Calu3 (cell line): ENCODE data around the gene CTDNEP1. TPM values are rescaled to one million over a fixed set of nuclear protein-coding genes. Genes with fewer than 3 reads are reported as not detected.
A peak's percentile ranks its signal among the peaks of the same experiment; 100 is the strongest.

Experiments used
- BruUV-seq: library from RNA; stranded (reverse); fragments of 400-500 nt; replicated peaks from 2 replicates; lab custom pipeline; 2021; lab: Mats Ljungman, UMichigan
- CTCF ChIA-PET: fragments of 300-600 bp; sonication (Branson Sonifier 250); formaldehyde crosslinking; loops from one replicate; lab custom pipeline; 2022; ENCODE audit warnings: antibody characterized with exemption; lab: Charles Lee
- DNase-seq: peaks from one replicate; pipeline ENCODE4 v3.0.0; 2022
- H3K27ac Mint-ChIP-seq: one replicate; pipeline ENCODE4 v1.8.0; 2022; ENCODE audit warnings: mixed read lengths; ENCODE audit not compliant: unreplicated experiment
- H3K27me3 Mint-ChIP-seq: one replicate; pipeline ENCODE4 v1.8.0; 2022; ENCODE audit warnings: mixed read lengths; ENCODE audit not compliant: unreplicated experiment
- H3K36me3 Mint-ChIP-seq: one replicate; pipeline ENCODE4 v1.8.0; 2022; ENCODE audit warnings: mild to moderate bottlenecking, moderate library complexity, mixed read lengths; ENCODE audit not compliant: insufficient read depth, unreplicated experiment
- H3K4me1 Mint-ChIP-seq: one replicate; pipeline ENCODE4 v1.8.0; 2022; ENCODE audit warnings: mild to moderate bottlenecking, low read depth, mixed read lengths; ENCODE audit not compliant: unreplicated experiment
- H3K4me3 Mint-ChIP-seq: one replicate; pipeline ENCODE4 v1.8.0; 2022; ENCODE audit warnings: mild to moderate bottlenecking, low read depth, moderate library complexity, mixed read lengths; ENCODE audit not compliant: unreplicated experiment
- H3K9me3 Mint-ChIP-seq: one replicate; pipeline ENCODE4 v1.8.0; 2022; ENCODE audit warnings: low read depth, mixed read lengths; ENCODE audit not compliant: unreplicated experiment
- intact Hi-C: fragments of 100-400 bp; cut with micrococcal nuclease; formaldehyde crosslinking; loops from one replicate; pipeline ENCODE4 v1.10.0; 2022; ENCODE audit not compliant: unreplicated experiment
- total RNA-seq: library from RNA; stranded (reverse); gene quantifications from 2 replicates; pipeline ENCODE4 v1.2.3, GENCODE V29; 2022
- TF ChIP-seq, protein P1 (sequence below): fragments of 200-600 bp; IDR thresholded peaks from one replicate; pipeline ENCODE4 v1.8.0; 2022; ENCODE audit warnings: antibody characterized with exemption; ENCODE audit not compliant: unreplicated experiment

Gene CTDNEP1
- total RNA-seq, 1 experiment from 2014 or later: 85.2 TPM

- BruUV-seq: no TSS peak
- Mint-ChIP-seq H3K27ac (peak overlapping the region; percentile 94), H3K27me3 (peaks cover 13% of the 10 kb centered on the region), H3K4me1 (no peaks in the 10 kb centered on the region), H3K9me3 (no peaks in the 10 kb centered on the region), H3K36me3 (peaks cover 48% of the 10 kb centered on the region), H3K4me3 (peak overlapping the region; percentile 96)
- TF ChIP-seq, protein P1, sequence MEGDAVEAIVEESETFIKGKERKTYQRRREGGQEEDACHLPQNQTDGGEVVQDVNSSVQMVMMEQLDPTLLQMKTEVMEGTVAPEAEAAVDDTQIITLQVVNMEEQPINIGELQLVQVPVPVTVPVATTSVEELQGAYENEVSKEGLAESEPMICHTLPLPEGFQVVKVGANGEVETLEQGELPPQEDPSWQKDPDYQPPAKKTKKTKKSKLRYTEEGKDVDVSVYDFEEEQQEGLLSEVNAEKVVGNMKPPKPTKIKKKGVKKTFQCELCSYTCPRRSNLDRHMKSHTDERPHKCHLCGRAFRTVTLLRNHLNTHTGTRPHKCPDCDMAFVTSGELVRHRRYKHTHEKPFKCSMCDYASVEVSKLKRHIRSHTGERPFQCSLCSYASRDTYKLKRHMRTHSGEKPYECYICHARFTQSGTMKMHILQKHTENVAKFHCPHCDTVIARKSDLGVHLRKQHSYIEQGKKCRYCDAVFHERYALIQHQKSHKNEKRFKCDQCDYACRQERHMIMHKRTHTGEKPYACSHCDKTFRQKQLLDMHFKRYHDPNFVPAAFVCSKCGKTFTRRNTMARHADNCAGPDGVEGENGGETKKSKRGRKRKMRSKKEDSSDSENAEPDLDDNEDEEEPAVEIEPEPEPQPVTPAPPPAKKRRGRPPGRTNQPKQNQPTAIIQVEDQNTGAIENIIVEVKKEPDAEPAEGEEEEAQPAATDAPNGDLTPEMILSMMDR: no peak
- CTCF ChIA-PET: interaction anchor here (0.7 to 2.1 kb wide), 6 partner anchors 13 to 299 kb away, joined by 3 to 11 read pairs (median 4); partner anchors contain the start of gene DVL2
- intact Hi-C loops: no loop called here
- peak; percentile 60 for DNase-seq
Observed at GRCh38 chr17:7220593-7221277, 30.8 kb downstream of the CTDNEP1 start.

DNA sequence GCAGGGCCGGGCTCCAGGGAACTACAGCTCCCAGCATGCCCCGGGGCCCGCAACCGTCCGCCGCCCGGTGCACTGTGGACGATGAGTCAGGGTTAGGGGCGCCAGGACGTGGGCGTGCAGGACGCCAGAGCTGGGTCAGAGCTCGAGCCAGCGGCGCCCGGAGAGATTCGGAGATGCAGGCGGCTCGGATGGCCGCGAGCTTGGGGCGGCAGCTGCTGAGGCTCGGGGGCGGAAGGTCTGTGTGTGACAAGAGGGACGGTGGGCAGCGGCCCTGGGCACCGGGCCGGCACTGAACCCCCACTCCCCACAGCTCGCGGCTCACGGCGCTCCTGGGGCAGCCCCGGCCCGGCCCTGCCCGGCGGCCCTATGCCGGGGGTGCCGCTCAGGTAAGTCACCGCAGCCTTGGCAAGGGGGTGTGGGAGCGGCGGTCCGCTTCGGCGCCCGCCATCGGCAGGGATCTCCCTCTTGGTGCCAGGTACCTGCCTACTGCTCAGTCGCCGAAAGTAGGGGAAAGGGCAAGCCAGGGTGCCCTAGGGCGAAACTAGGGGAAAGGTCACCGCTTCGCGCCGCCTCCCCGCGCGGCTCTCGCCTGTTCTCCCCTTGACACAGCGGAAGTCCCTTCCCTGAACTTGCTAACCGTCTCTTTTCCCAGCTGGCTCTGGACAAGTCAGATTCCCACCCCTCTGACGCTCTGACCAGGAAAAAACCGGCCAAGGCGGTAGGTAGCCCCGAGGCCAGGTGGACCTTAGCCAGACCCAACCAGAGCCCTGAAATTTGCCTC, 31.5 kb downstream of the CTDNEP1 start, which contains the start of the genes ACADVL and DLG4:
Gene ACADVL (plus strand): TSS at position 127 of the 781 bp plus-strand sequence. CDS start 47 bp downstream, at position 174.
Gene DLG4 (minus strand): TSS at position 25 of the 781 bp plus-strand sequence.
- H3K27me3 Mint-ChIP-seq: peaks cover 14% of the 10 kb centered on the region
- peak within 1 kb of the TSS; percentile 96 for H3K4me3 Mint-ChIP-seq
- H3K27ac Mint-ChIP-seq: peak within 1 kb of the TSS; percentile 94
- intact Hi-C loops: no loop called here
- CTCF ChIA-PET: interaction anchor here (0.9 to 2.1 kb wide), 6 partner anchors 14 to 298 kb away, joined by 3 to 11 read pairs (median 4); partner anchors contain the start of gene DVL2
- peak; percentile 84 for DNase-seq
- TF ChIP-seq, protein P1: no peak
- BruUV-seq: TSS peak; percentile 25
- H3K4me1 Mint-ChIP-seq: no peaks in the 10 kb centered on the region
- no peaks in the 10 kb centered on the region for H3K9me3 Mint-ChIP-seq
- peaks cover 44% of the 10 kb centered on the region for H3K36me3 Mint-ChIP-seq

- BruUV-seq: no TSS peak
Observed at GRCh38 chr17:7219229-7219811, 32.2 kb downstream of the CTDNEP1 start.

More at GRCh38 chr17:7219229-7219811, 32.2 kb downstream of the CTDNEP1 start:
- Mint-ChIP-seq H3K36me3 (peaks cover 51% of the 10 kb centered on the region), H3K4me1 (peaks cover 4% of the 10 kb centered on the region), H3K9me3 (no peaks in the 10 kb centered on the region), H3K27ac (peak overlapping the region; percentile 94), H3K4me3 (peak overlapping the region; percentile 96), H3K27me3 (peaks cover 15% of the 10 kb centered on the region)
- CTCF ChIA-PET: interaction anchor here (1.3 kb wide), 1 partner anchor 15 kb away, joined by 3 read pairs; the partner anchor contains the start of gene DVL2
- no peak for DNase-seq
- intact Hi-C loops: no loop called here
- TF ChIP-seq, protein P1: no peak
